ENCODE data around the gene CPEB3. TPM values are rescaled to one million over a fixed set of nuclear protein-coding genes. Genes with fewer than 3 reads are reported as not detected.
"Not testable (repeated sequence)": the region's sequence is repeated elsewhere in the genome, so short reads cannot be mapped to it uniquely, and the experiment has no call there.

CPEB3 gene
- polyA plus RNA-seq, 1 experiment, result 0.36 TPM

GRCh38 chr10:92031580-92031979 is 259.3 kb downstream of the CPEB3 start:
- no peak for DNase-seq (ENCODE audit: low read depth, low spot score)
- Histone ChIP-seq H3K27me3 (ENCODE audit: control insufficient read depth, insufficient read depth, low read length) (no peaks in the 10 kb centered on the region), H3K27ac (ENCODE audit: low read depth, low read length) (no peak overlapping the region), H3K4me3 (ENCODE audit: low read depth, low read length) (no peak overlapping the region), H3K9me3 (ENCODE audit: control insufficient read depth, insufficient read depth, low read length) (no peaks in the 10 kb centered on the region)
- TF ChIP-seq, protein P1, sequence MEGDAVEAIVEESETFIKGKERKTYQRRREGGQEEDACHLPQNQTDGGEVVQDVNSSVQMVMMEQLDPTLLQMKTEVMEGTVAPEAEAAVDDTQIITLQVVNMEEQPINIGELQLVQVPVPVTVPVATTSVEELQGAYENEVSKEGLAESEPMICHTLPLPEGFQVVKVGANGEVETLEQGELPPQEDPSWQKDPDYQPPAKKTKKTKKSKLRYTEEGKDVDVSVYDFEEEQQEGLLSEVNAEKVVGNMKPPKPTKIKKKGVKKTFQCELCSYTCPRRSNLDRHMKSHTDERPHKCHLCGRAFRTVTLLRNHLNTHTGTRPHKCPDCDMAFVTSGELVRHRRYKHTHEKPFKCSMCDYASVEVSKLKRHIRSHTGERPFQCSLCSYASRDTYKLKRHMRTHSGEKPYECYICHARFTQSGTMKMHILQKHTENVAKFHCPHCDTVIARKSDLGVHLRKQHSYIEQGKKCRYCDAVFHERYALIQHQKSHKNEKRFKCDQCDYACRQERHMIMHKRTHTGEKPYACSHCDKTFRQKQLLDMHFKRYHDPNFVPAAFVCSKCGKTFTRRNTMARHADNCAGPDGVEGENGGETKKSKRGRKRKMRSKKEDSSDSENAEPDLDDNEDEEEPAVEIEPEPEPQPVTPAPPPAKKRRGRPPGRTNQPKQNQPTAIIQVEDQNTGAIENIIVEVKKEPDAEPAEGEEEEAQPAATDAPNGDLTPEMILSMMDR (IDR thresholded peaks at IDR 0.05; ENCODE audit: low read depth, low read length), result no peak
- ChIA-PET POLR2A (no interaction called here), CTCF (no interaction called here)

- Histone ChIP-seq H3K4me3 (ENCODE audit: low read depth, low read length) (no peak overlapping the region), H3K27me3 (ENCODE audit: control insufficient read depth, insufficient read depth, low read length) (no peaks in the 10 kb centered on the region), H3K27ac (ENCODE audit: low read depth, low read length) (no peak overlapping the region), H3K9me3 (ENCODE audit: control insufficient read depth, insufficient read depth, low read length) (no peaks in the 10 kb centered on the region)
- ChIA-PET POLR2A (no interaction called here), CTCF (interaction anchor here (1.0 kb wide), 1 partner anchor 394 kb away, joined by 3 read pairs; no protein-coding TSS in a partner anchor)
- no peak for DNase-seq (ENCODE audit: low read depth, low spot score)
- TF ChIP-seq, protein P1 (IDR thresholded peaks at IDR 0.05; ENCODE audit: low read depth, low read length), result no peak
Observed at GRCh38 chr10:92027141-92027540, 263.7 kb downstream of the CPEB3 start.

DNA sequence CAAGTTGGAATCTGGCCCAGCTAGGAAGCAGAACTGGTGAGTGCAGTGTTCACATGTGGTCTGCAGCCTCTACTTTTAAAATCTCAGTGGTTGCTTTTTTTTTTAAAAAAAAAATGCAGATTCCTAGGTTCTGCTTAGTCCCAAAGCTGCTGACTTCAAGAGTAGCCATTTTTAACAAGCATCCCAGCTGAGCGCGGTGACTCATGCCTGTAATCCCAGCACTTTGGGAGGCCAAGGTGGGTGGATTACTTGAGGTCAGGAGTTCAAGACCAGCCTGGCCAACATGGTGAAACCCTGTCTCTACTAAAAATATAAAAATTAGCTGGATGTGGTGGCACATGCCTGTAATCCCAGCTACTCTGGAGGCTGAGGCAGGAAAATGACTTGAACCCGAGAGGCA is 265.5 kb downstream of the CPEB3 start:
- CTCF ChIA-PET, result interaction anchor here (0.6 to 1.0 kb wide), 3 partner anchors 15 to 250 kb away, joined by 3 to 4 read pairs (median 4); no protein-coding TSS in a partner anchor
- H3K27ac ChIP-seq (ENCODE audit: low read depth, low read length); POLR2A ChIA-PET; H3K9me3 ChIP-seq (ENCODE audit: control insufficient read depth, insufficient read depth, low read length); H3K27me3 ChIP-seq (ENCODE audit: control insufficient read depth, insufficient read depth, low read length); DNase-seq (ENCODE audit: low read depth, low spot score); H3K4me3 ChIP-seq (ENCODE audit: low read depth, low read length): not testable (repeated sequence)

DNA sequence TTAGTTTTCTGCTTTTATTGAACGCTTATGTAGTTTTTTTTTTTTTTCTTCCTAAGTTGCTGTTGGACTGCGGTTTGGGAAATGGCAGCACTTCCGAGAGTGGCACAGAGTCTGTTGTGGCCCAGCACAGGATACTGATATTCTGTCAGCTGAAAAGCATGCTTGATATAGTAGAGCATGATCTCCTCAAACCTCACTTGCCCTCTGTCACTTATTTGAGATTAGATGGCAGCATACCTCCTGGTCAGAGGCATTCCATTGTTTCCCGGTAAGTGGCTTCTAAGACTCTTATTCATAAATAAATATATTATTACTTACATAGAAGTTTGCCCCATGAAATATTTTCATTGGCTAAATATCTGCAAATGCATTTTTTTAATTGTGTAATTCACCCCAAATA is 266.2 kb downstream of the CPEB3 start:
- ChIA-PET POLR2A (no interaction called here), CTCF (interaction anchor here (1.1 kb wide), 1 partner anchor 16 kb away, joined by 3 read pairs; no protein-coding TSS in a partner anchor)
- H3K27ac ChIP-seq (ENCODE audit: low read depth, low read length), result no peak overlapping the region
- no peaks in the 10 kb centered on the region for H3K27me3 ChIP-seq (ENCODE audit: control insufficient read depth, insufficient read depth, low read length)
- H3K4me3 ChIP-seq (ENCODE audit: low read depth, low read length), result no peak overlapping the region
- no peak for DNase-seq (ENCODE audit: low read depth, low spot score)
- TF ChIP-seq, protein P1 (IDR thresholded peaks at IDR 0.05; ENCODE audit: low read depth, low read length), result no peak
- H3K9me3 ChIP-seq (ENCODE audit: control insufficient read depth, insufficient read depth, low read length), result no peaks in the 10 kb centered on the region

DNA sequence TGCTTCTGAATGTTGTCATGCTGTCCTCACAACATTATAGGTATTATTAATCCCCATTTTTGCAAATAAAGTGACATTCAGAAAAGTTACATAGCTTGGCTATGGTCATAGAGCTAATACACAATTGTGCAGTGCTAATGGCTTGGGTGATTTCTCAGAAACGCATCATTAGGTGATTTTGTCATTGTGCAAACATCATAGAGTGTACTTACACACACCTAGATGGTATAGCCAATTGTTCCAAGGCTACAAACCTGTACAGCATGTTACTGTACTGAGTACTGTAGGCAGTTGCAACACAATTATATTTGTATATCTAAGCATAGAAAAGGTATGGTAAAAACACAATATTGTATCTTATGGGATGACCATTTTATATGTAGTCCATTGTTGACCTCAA is 276.3 kb downstream of the CPEB3 start:
- Histone ChIP-seq H3K9me3 (ENCODE audit: control insufficient read depth, insufficient read depth, low read length) (no peaks in the 10 kb centered on the region), H3K27me3 (ENCODE audit: control insufficient read depth, insufficient read depth, low read length) (no peaks in the 10 kb centered on the region), H3K27ac (ENCODE audit: low read depth, low read length) (no peak overlapping the region), H3K4me3 (ENCODE audit: low read depth, low read length) (no peak overlapping the region)
- TF ChIP-seq, protein P1 (IDR thresholded peaks at IDR 0.05; ENCODE audit: low read depth, low read length), result no peak
- CTCF ChIA-PET, result no interaction called here
- POLR2A ChIA-PET, result no interaction called here
- no peak for DNase-seq (ENCODE audit: low read depth, low spot score)

All from AG04450 (cell line).